Measurements from ENCODE around the gene CNN2.

Gene CNN2

GRCh38 chr19:992670-993055, 33.7 kb upstream of the CNN2 start:
- H3K36me3 ChIP-seq (ENCODE audit: control insufficient read depth in 1 of 2, insufficient read depth in 2 of 2, low read depth in 1 of 2, low read length in 2 of 2), result peaks cover 18 to 74% of the 10 kb centered on the region in 2 experiments
- no peak overlapping the region for H3K4me2 ChIP-seq (ENCODE audit: low read length, poor library complexity, severe bottlenecking)
- no peak overlapping the region for H3K23ac ChIP-seq (ENCODE audit: low read length in 2 of 2)
- H3K27ac ChIP-seq (ENCODE audit: low read length, poor library complexity, severe bottlenecking), result no peak overlapping the region
- no peak overlapping the region for H2BK120ac ChIP-seq (ENCODE audit: low read depth, low read length)
- peaks cover 5% of the 10 kb centered on the region for H3K79me1 ChIP-seq (replicated peaks; ENCODE audit: low read length, poor library complexity, severe bottlenecking)
- peaks cover 18 to 23% of the 10 kb centered on the region in 2 experiments for H3K27me3 ChIP-seq (ENCODE audit: control insufficient read depth in 1 of 2, insufficient read depth in 1 of 2, low read length in 2 of 2)
- H4K8ac ChIP-seq (ENCODE audit: low read length), result no peak overlapping the region
- H3K4me3 ChIP-seq (ENCODE audit: insufficient read depth in 1 of 2, low read depth in 1 of 2, low read length in 2 of 2), result no peak overlapping the region
- H3K4ac ChIP-seq (ENCODE audit: low read depth in 1 of 2, low read length in 2 of 2), result no peak overlapping the region
- H3K9me3 ChIP-seq (ENCODE audit: control insufficient read depth, low read length), result no peaks in the 10 kb centered on the region
- no peak overlapping the region for H3K18ac ChIP-seq (ENCODE audit: low read depth in 1 of 2, low read length in 2 of 2)
- WGBS, result 94% methylated on average over 12 of the region's 13 CpGs
- H3K4me1 ChIP-seq (ENCODE audit: control insufficient read depth, insufficient read depth, low read depth, low read length), result peaks cover 61% of the 10 kb centered on the region
- H2AK5ac ChIP-seq (ENCODE audit: low read length, severe bottlenecking), result no peak overlapping the region
- no peak overlapping the region for H3K9ac ChIP-seq (ENCODE audit: low read length)
- H2BK12ac ChIP-seq (ENCODE audit: low read length in 2 of 2), result no peak overlapping the region
- no peak overlapping the region for H2AFZ ChIP-seq (ENCODE audit: low read depth, low read length)
- no peak overlapping the region for H3K14ac ChIP-seq (ENCODE audit: low read length in 2 of 2)
- no peak overlapping the region for H2BK5ac ChIP-seq (ENCODE audit: low read depth, low read length, poor library complexity, severe bottlenecking)
- H2BK15ac ChIP-seq (ENCODE audit: low read depth, poor library complexity, severe bottlenecking), result no peak overlapping the region
- DNase-seq, result no peak
- H4K91ac ChIP-seq (ENCODE audit: low read length), result no peak overlapping the region

GRCh38 chr19:993361-993830, 33.0 kb upstream of the CNN2 start:
- Histone ChIP-seq H2AFZ (ENCODE audit: low read depth, low read length) (no peak overlapping the region), H4K91ac (ENCODE audit: low read length) (no peak overlapping the region), H2BK12ac (ENCODE audit: low read length in 2 of 2) (no peak overlapping the region), H3K4ac (ENCODE audit: low read depth in 1 of 2, low read length in 2 of 2) (no peak overlapping the region), H3K18ac (ENCODE audit: low read depth in 1 of 2, low read length in 2 of 2) (no peak overlapping the region), H3K4me1 (ENCODE audit: control insufficient read depth, insufficient read depth, low read depth, low read length) (peaks cover 54% of the 10 kb centered on the region), H3K79me1 (replicated peaks; ENCODE audit: low read length, poor library complexity, severe bottlenecking) (peaks cover 5% of the 10 kb centered on the region), H4K8ac (ENCODE audit: low read length) (no peak overlapping the region), H3K9me3 (ENCODE audit: control insufficient read depth, low read length) (no peaks in the 10 kb centered on the region), H3K23ac (ENCODE audit: low read length in 2 of 2) (no peak overlapping the region), H2AK5ac (ENCODE audit: low read length, severe bottlenecking) (no peak overlapping the region), H3K14ac (ENCODE audit: low read length in 2 of 2) (no peak overlapping the region), H3K9ac (ENCODE audit: low read length) (no peak overlapping the region), H2BK120ac (ENCODE audit: low read depth, low read length) (no peak overlapping the region), H3K36me3 (ENCODE audit: control insufficient read depth in 1 of 2, insufficient read depth in 2 of 2, low read depth in 1 of 2, low read length in 2 of 2) (peaks cover 13 to 70% of the 10 kb centered on the region in 2 experiments), H3K4me3 (ENCODE audit: insufficient read depth in 1 of 2, low read depth in 1 of 2, low read length in 2 of 2) (no peak overlapping the region), H3K27me3 (ENCODE audit: control insufficient read depth in 1 of 2, insufficient read depth in 1 of 2, low read length in 2 of 2) (peaks cover 25 to 31% of the 10 kb centered on the region in 2 experiments), H3K4me2 (ENCODE audit: low read length, poor library complexity, severe bottlenecking) (no peak overlapping the region), H3K27ac (ENCODE audit: low read length, poor library complexity, severe bottlenecking) (no peak overlapping the region), H2BK5ac (ENCODE audit: low read depth, low read length, poor library complexity, severe bottlenecking) (no peak overlapping the region), H2BK15ac (ENCODE audit: low read depth, poor library complexity, severe bottlenecking) (no peak overlapping the region)
- DNase-seq, result no peak
- WGBS, result 89% methylated on average over 17 of the region's 17 CpGs

- peaks cover 27 to 36% of the 10 kb centered on the region in 2 experiments for H3K27me3 ChIP-seq (ENCODE audit: control insufficient read depth in 1 of 2, insufficient read depth in 1 of 2, low read length in 2 of 2)
- peaks cover 10 to 66% of the 10 kb centered on the region in 2 experiments for H3K36me3 ChIP-seq (ENCODE audit: control insufficient read depth in 1 of 2, insufficient read depth in 2 of 2, low read depth in 1 of 2, low read length in 2 of 2)
- H3K4me3 ChIP-seq (ENCODE audit: insufficient read depth in 1 of 2, low read depth in 1 of 2, low read length in 2 of 2), result no peak overlapping the region
- no peak overlapping the region for H3K23ac ChIP-seq (ENCODE audit: low read length in 2 of 2)
- no peak overlapping the region for H3K27ac ChIP-seq (ENCODE audit: low read length, poor library complexity, severe bottlenecking)
- no peak for DNase-seq
- no peak overlapping the region for H2AK5ac ChIP-seq (ENCODE audit: low read length, severe bottlenecking)
- peaks cover 5% of the 10 kb centered on the region for H3K79me1 ChIP-seq (replicated peaks; ENCODE audit: low read length, poor library complexity, severe bottlenecking)
- H3K9ac ChIP-seq (ENCODE audit: low read length), result no peak overlapping the region
- no peak overlapping the region for H2BK12ac ChIP-seq (ENCODE audit: low read length in 2 of 2)
- no peak overlapping the region for H2BK15ac ChIP-seq (ENCODE audit: low read depth, poor library complexity, severe bottlenecking)
- no peak overlapping the region for H3K4me2 ChIP-seq (ENCODE audit: low read length, poor library complexity, severe bottlenecking)
- no peak overlapping the region for H3K4ac ChIP-seq (ENCODE audit: low read depth in 1 of 2, low read length in 2 of 2)
- H3K18ac ChIP-seq (ENCODE audit: low read depth in 1 of 2, low read length in 2 of 2), result no peak overlapping the region
- no peak overlapping the region for H2BK5ac ChIP-seq (ENCODE audit: low read depth, low read length, poor library complexity, severe bottlenecking)
- no peak overlapping the region for H2AFZ ChIP-seq (ENCODE audit: low read depth, low read length)
- H4K8ac ChIP-seq (ENCODE audit: low read length), result no peak overlapping the region
- H3K9me3 ChIP-seq (ENCODE audit: control insufficient read depth, low read length), result no peaks in the 10 kb centered on the region
- H2BK120ac ChIP-seq (ENCODE audit: low read depth, low read length), result no peak overlapping the region
- 96% methylated on average over 39 of the region's 43 CpGs for WGBS
- no peak overlapping the region for H4K91ac ChIP-seq (ENCODE audit: low read length)
- H3K4me1 ChIP-seq (ENCODE audit: control insufficient read depth, insufficient read depth, low read depth, low read length), result peaks cover 52% of the 10 kb centered on the region
- H3K14ac ChIP-seq (ENCODE audit: low read length in 2 of 2), result no peak overlapping the region
Observed at GRCh38 chr19:993831-994393, 32.5 kb upstream of the CNN2 start.

GRCh38 chr19:994516-994915, 31.9 kb upstream of the CNN2 start:
- Histone ChIP-seq H3K36me3 (ENCODE audit: control insufficient read depth in 1 of 2, insufficient read depth in 2 of 2, low read depth in 1 of 2, low read length in 2 of 2) (peaks cover 10 to 60% of the 10 kb centered on the region in 2 experiments), H2AFZ (ENCODE audit: low read depth, low read length) (no peak overlapping the region), H3K27me3 (ENCODE audit: control insufficient read depth in 1 of 2, insufficient read depth in 1 of 2, low read length in 2 of 2) (peaks cover 33 to 42% of the 10 kb centered on the region in 2 experiments), H2BK15ac (ENCODE audit: low read depth, poor library complexity, severe bottlenecking) (no peak overlapping the region), H3K4me3 (ENCODE audit: insufficient read depth in 1 of 2, low read depth in 1 of 2, low read length in 2 of 2) (no peak overlapping the region), H3K4me1 (ENCODE audit: control insufficient read depth, insufficient read depth, low read depth, low read length) (peaks cover 46% of the 10 kb centered on the region), H3K79me1 (replicated peaks; ENCODE audit: low read length, poor library complexity, severe bottlenecking) (peaks cover 3% of the 10 kb centered on the region), H3K23ac (ENCODE audit: low read length in 2 of 2) (no peak overlapping the region), H4K8ac (ENCODE audit: low read length) (no peak overlapping the region), H3K14ac (ENCODE audit: low read length in 2 of 2) (no peak overlapping the region), H3K9ac (ENCODE audit: low read length) (no peak overlapping the region), H4K91ac (ENCODE audit: low read length) (no peak overlapping the region), H2BK12ac (ENCODE audit: low read length in 2 of 2) (no peak overlapping the region), H3K27ac (ENCODE audit: low read length, poor library complexity, severe bottlenecking) (no peak overlapping the region), H2BK5ac (ENCODE audit: low read depth, low read length, poor library complexity, severe bottlenecking) (no peak overlapping the region), H3K18ac (ENCODE audit: low read depth in 1 of 2, low read length in 2 of 2) (no peak overlapping the region), H3K4ac (ENCODE audit: low read depth in 1 of 2, low read length in 2 of 2) (no peak overlapping the region), H2BK120ac (ENCODE audit: low read depth, low read length) (no peak overlapping the region), H3K9me3 (ENCODE audit: control insufficient read depth, low read length) (no peaks in the 10 kb centered on the region), H2AK5ac (ENCODE audit: low read length, severe bottlenecking) (no peak overlapping the region), H3K4me2 (ENCODE audit: low read length, poor library complexity, severe bottlenecking) (no peak overlapping the region)
- 98% methylated on average over 18 of the region's 18 CpGs for WGBS
- DNase-seq, result no peak

All from mesenchymal stem cell (in vitro differentiated cells and primary cell).